Neural crest cell (in vitro differentiated cells): ENCODE measurements around the gene POU2F3. TPM values are rescaled to one million over a fixed set of nuclear protein-coding genes. Genes with fewer than 3 reads are reported as not detected.

Experiments
- DNase-seq: peaks from one replicate; pipeline ENCODE4 v3.0.0; 2021; ENCODE audit warnings: low read depth, mixed read lengths, low spot score
- H3K27ac Mint-ChIP-seq: one replicate; pipeline ENCODE4 v1.8.0; 2021; ENCODE audit warnings: mild to moderate bottlenecking, mixed read lengths; ENCODE audit not compliant: unreplicated experiment
- H3K27me3 Mint-ChIP-seq: 2 replicates; pipeline ENCODE4 v1.8.0; 2021; ENCODE audit warnings: low read depth, mild to moderate bottlenecking, mixed read lengths
- H3K36me3 Mint-ChIP-seq: 2 replicates; pipeline ENCODE4 v1.8.0; 2021; ENCODE audit warnings: low read depth, mild to moderate bottlenecking, mixed read lengths
- H3K4me1 Mint-ChIP-seq: 2 replicates; pipeline ENCODE4 v1.8.0; 2021; ENCODE audit warnings: mixed read lengths
- H3K4me3 Mint-ChIP-seq: one replicate; pipeline ENCODE4 v1.8.0; 2021; ENCODE audit warnings: mild to moderate bottlenecking, mixed read lengths
- H3K9me3 Mint-ChIP-seq: 2 replicates; pipeline ENCODE4 v1.8.0; 2021; ENCODE audit warnings: mixed read lengths
- total RNA-seq: library from RNA; stranded (reverse); gene quantifications from 2 replicates; pipeline ENCODE4 v1.2.1, GENCODE V29; 2021
- TF ChIP-seq, protein P1 (sequence below): fragments of 200-600 bp; sonication (generic); conservative IDR thresholded peaks from 2 replicates; pipeline ENCODE4 v1.5.0; 2021; ENCODE audit warnings: antibody characterized with exemption, mild to moderate bottlenecking

The POU2F3 gene
- total RNA-seq, 1 donor from 2014 or later = not detected

GRCh38 chr11:120261931-120262330, 22.0 kb downstream of the POU2F3 start:
- no peak for DNase-seq
- H3K27me3 Mint-ChIP-seq = peaks cover 26% of the 10 kb centered on the region
- no peaks in the 10 kb centered on the region for H3K4me1 Mint-ChIP-seq
- no peak overlapping the region for H3K27ac Mint-ChIP-seq
- H3K9me3 Mint-ChIP-seq = no peaks in the 10 kb centered on the region
- TF ChIP-seq, protein P1, sequence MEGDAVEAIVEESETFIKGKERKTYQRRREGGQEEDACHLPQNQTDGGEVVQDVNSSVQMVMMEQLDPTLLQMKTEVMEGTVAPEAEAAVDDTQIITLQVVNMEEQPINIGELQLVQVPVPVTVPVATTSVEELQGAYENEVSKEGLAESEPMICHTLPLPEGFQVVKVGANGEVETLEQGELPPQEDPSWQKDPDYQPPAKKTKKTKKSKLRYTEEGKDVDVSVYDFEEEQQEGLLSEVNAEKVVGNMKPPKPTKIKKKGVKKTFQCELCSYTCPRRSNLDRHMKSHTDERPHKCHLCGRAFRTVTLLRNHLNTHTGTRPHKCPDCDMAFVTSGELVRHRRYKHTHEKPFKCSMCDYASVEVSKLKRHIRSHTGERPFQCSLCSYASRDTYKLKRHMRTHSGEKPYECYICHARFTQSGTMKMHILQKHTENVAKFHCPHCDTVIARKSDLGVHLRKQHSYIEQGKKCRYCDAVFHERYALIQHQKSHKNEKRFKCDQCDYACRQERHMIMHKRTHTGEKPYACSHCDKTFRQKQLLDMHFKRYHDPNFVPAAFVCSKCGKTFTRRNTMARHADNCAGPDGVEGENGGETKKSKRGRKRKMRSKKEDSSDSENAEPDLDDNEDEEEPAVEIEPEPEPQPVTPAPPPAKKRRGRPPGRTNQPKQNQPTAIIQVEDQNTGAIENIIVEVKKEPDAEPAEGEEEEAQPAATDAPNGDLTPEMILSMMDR = no peak
- H3K36me3 Mint-ChIP-seq = no peaks in the 10 kb centered on the region
- H3K4me3 Mint-ChIP-seq = no peak overlapping the region

DNA sequence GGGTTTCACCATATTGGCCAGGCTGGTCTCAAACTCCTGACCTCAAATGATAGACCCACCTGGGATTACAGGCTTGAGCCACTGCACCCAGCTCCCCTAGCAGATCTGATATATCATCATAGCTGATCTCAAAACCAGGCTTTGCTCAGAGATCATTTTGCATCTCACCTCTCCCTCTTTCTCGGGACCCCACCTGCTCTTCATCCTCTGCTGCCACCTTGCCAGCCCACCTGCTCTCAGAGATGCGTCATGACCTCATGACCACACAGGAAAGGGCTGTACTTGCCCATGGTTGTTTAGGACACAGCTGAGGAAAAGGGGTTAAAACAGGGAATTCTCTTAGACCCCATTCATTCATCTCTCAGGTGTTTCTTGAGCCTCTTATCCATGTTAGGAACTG, 27.4 kb downstream of the POU2F3 start:
- Mint-ChIP-seq H3K27me3 (peaks cover 13% of the 10 kb centered on the region), H3K27ac (no peak overlapping the region), H3K36me3 (no peaks in the 10 kb centered on the region), H3K4me1 (peaks cover 3% of the 10 kb centered on the region), H3K4me3 (no peak overlapping the region), H3K9me3 (no peaks in the 10 kb centered on the region)
- DNase-seq = no peak
- TF ChIP-seq, protein P1 = no peak

DNA sequence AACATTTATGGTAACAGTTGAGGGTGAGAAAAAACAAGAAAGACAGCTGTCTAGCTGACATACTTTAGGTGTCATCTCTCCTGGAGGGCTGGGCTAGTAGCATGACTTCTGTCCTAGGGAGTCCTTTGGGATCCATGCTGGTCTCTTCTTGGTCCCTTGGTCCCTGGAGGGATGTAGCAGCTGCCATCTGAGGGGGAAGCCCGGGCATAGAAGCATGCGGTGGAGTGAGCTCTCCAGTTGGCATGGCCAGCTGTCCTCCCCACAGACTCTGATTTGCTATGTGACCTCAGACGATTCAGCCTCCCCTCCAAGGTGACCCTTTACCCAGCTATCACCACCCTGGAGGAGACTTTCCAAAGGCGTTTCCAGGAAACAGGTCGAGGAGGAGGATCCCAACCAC, 28.7 kb downstream of the POU2F3 start:
- Mint-ChIP-seq H3K4me1 (peaks cover 3% of the 10 kb centered on the region), H3K9me3 (no peaks in the 10 kb centered on the region), H3K36me3 (no peaks in the 10 kb centered on the region), H3K27ac (no peak overlapping the region), H3K4me3 (no peak overlapping the region), H3K27me3 (peaks cover 13% of the 10 kb centered on the region)
- TF ChIP-seq, protein P1 = no peak
- no peak for DNase-seq

DNA sequence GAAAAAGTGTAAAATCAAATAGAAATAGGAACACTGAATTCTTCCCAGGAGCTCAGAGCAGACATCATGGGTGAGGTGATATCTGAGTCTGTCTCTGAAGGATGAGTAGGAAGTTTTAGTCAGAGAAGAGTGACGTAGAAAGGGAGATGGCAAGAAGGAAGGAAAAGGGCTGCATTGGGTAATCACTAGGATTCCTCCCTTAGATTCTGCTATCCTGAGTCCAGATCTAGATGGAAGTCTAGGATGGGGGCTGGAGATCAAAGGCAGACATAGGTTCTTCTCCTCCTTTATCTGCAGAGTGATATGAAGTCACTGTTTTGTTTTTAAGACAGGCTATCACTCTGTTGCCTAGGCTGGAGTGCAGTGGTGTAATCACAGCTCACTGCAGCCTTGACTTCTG, 30.4 kb downstream of the POU2F3 start:
- no peak overlapping the region for H3K27ac Mint-ChIP-seq
- H3K36me3 Mint-ChIP-seq = no peaks in the 10 kb centered on the region
- H3K4me3 Mint-ChIP-seq = no peak overlapping the region
- TF ChIP-seq, protein P1 = no peak
- H3K4me1 Mint-ChIP-seq = peaks cover 3% of the 10 kb centered on the region
- DNase-seq = no peak
- H3K27me3 Mint-ChIP-seq = peaks cover 17% of the 10 kb centered on the region
- H3K9me3 Mint-ChIP-seq = no peaks in the 10 kb centered on the region

- Mint-ChIP-seq H3K36me3 (no peaks in the 10 kb centered on the region), H3K4me1 (peaks cover 3% of the 10 kb centered on the region), H3K4me3 (no peak overlapping the region), H3K9me3 (no peaks in the 10 kb centered on the region), H3K27ac (no peak overlapping the region), H3K27me3 (peaks cover 9% of the 10 kb centered on the region)
- TF ChIP-seq, protein P1 = no peak
- no peak for DNase-seq
Observed at GRCh38 chr11:120271672-120272071, 31.7 kb downstream of the POU2F3 start.

GRCh38 chr11:120272303-120272702, 32.4 kb downstream of the POU2F3 start:
- no peak overlapping the region for H3K27ac Mint-ChIP-seq
- H3K4me3 Mint-ChIP-seq = no peak overlapping the region
- TF ChIP-seq, protein P1 = no peak

More at GRCh38 chr11:120272303-120272702, 32.4 kb downstream of the POU2F3 start:
- peaks cover 7% of the 10 kb centered on the region for H3K27me3 Mint-ChIP-seq
- no peaks in the 10 kb centered on the region for H3K36me3 Mint-ChIP-seq
- H3K9me3 Mint-ChIP-seq = no peaks in the 10 kb centered on the region
- DNase-seq = no peak
- peaks cover 3% of the 10 kb centered on the region for H3K4me1 Mint-ChIP-seq
